ENCODE results near the gene KDR.

GRCh38 chr4:55087009-55087912 lies 38.1 kb downstream of the KDR start:
- no peak for TF ChIP-seq POLR2A (IDR thresholded peaks at IDR 0.05)
- TF ChIP-seq CTCF (IDR thresholded peaks at IDR 0.05): no peak
- no peak for TF ChIP-seq EP300 (IDR thresholded peaks at IDR 0.05)

All from ovary (tissue), 3 donors.